GM12878 (cell line): ENCODE results near the gene FOXL3. TPM values are rescaled to one million over a fixed set of nuclear protein-coding genes. Genes with fewer than 3 reads are reported as not detected.

Source experiments
- ATAC-seq: fragments of 200-7000 bp; cut with Tn5 transposase; 3 replicates; pipeline ENCODE4 v1.9.1; 2020; ENCODE audit warnings: mild to moderate bottlenecking, moderate library complexity
- BruUV-seq: library from RNA; stranded (reverse); fragments of 400-500 nt; replicated peaks from 2 replicates; lab custom pipeline; 2021; lab: Mats Ljungman, UMichigan
- CTCF ChIA-PET: fragments of 300-600 bp; sonication (Branson Sonifier 250); formaldehyde crosslinking; extraction: SDS; loops from one replicate; lab custom pipeline; 2021; ENCODE audit warnings: inconsistent platforms; lab: Yijun Ruan, JAX
- POLR2A ChIA-PET: fragments of 350-600 bp; formaldehyde crosslinking; extraction: SDS; loops from one replicate; lab custom pipeline; 2021; ENCODE audit warnings: inconsistent platforms; lab: Charles Lee
- RAD21 ChIA-PET: fragments of 300-600 bp; sonication (Branson Sonifier 250); formaldehyde crosslinking; loops from one replicate; lab custom pipeline; 2023; ENCODE audit warnings: antibody characterized with exemption; ENCODE audit not compliant: unreplicated experiment; lab: Charles Lee
- SMC1A ChIA-PET: fragments of 300-600 bp; sonication (Branson Sonifier 250); formaldehyde crosslinking; loops from one replicate; lab custom pipeline; 2023; ENCODE audit not compliant: unreplicated experiment, uncharacterized antibody; lab: Charles Lee
- DNase-seq: peaks from one replicate; pipeline ENCODE4 v3.0.0-alpha.2; 2011; ENCODE audit warnings: low read depth, low spot score
- FAIRE-seq: peaks from 3 replicates; lab custom pipeline; 2011; peaks lifted over from hg19 to GRCh38; lab: Jason Lieb, UNC
- H2AFZ ChIP-seq: 2 replicates; pipeline ENCODE4 v1.6.0; 2011; ENCODE audit warnings: low read depth, low read length, control low read depth; ENCODE audit not compliant: control insufficient read depth
- H3K27ac ChIP-seq: 2 replicates; pipeline ENCODE4 v1.5.1; 2011; ENCODE audit warnings: control low read depth; ENCODE audit not compliant: control insufficient read depth, insufficient read depth
- H3K27me3 ChIP-seq, 2 experiments: replicated peaks in 1 of 2; 2 replicates each; pipeline versions ENCODE4 v1.6.0 to v1.6.1; 2011; ENCODE audit warnings: low read length in 1 of 2; ENCODE audit not compliant: control insufficient read depth in 2 of 2, insufficient read depth in 2 of 2
- H3K36me3 ChIP-seq, 2 experiments: 2 replicates each; pipeline ENCODE4 v1.5.1; 2011; ENCODE audit warnings: low read length in 1 of 2; ENCODE audit not compliant: control insufficient read depth in 2 of 2, insufficient read depth in 2 of 2
- H3K4me1 ChIP-seq: 2 replicates; pipeline ENCODE4 v1.6.1; 2011; ENCODE audit warnings: mild to moderate bottlenecking, low read length, moderate library complexity, mixed read lengths; ENCODE audit not compliant: control insufficient read depth, insufficient read depth
- H3K4me2 ChIP-seq: 2 replicates; pipeline ENCODE4 v1.6.0; 2011; ENCODE audit warnings: control low read depth; ENCODE audit not compliant: control insufficient read depth, insufficient read depth
- H3K4me3 ChIP-seq: fragments of 200-600 bp; sonication (generic); 2 replicates; pipeline ENCODE4 v1.5.1; 2016
- H3K79me2 ChIP-seq: 2 replicates; pipeline ENCODE4 v1.6.0; 2011; ENCODE audit warnings: low read length; ENCODE audit not compliant: control insufficient read depth, insufficient read depth
- H3K9ac ChIP-seq: 2 replicates; pipeline ENCODE4 v1.8.0; 2011; ENCODE audit warnings: low read length, control low read depth, mixed read lengths; ENCODE audit not compliant: control insufficient read depth, insufficient read depth
- H3K9me3 ChIP-seq: replicated peaks from 3 replicates; pipeline ENCODE4 v1.5.1; 2011; ENCODE audit warnings: mild to moderate bottlenecking, low read length; ENCODE audit not compliant: control insufficient read depth, insufficient read depth
- H4K20me1 ChIP-seq: 2 replicates; pipeline ENCODE4 v1.6.0; 2011; ENCODE audit not compliant: control insufficient read depth, insufficient read depth
- BCL3 ChIP-seq: IDR thresholded peaks from 2 replicates; pipeline ENCODE4 v1.6.1; 2011; ENCODE audit warnings: borderline replicate concordance, low read depth, mild to moderate bottlenecking, moderate library complexity, low read length; ENCODE audit not compliant: insufficient read depth, poor library complexity, severe bottlenecking
- CBFB ChIP-seq: IDR thresholded peaks from 2 replicates; pipeline ENCODE4 v1.6.1; 2016; ENCODE audit warnings: antibody characterized with exemption, low read depth
- GABPA ChIP-seq: IDR thresholded peaks from 2 replicates; pipeline ENCODE4 v1.6.1; 2014; ENCODE audit warnings: antibody characterized with exemption, low read depth, mild to moderate bottlenecking, inconsistent platforms
- IKZF1 ChIP-seq: fragments of 450-650 bp; conservative IDR thresholded peaks from 2 replicates; pipeline ENCODE4 v1.6.1; 2017; ENCODE audit warnings: antibody characterized with exemption, mild to moderate bottlenecking
- MAX ChIP-seq: IDR thresholded peaks from 2 replicates; pipeline ENCODE4 v1.6.1; 2012; ENCODE audit warnings: low read depth, low read length, improper control_type of control experiment
- NFIC ChIP-seq: IDR thresholded peaks from 2 replicates; pipeline ENCODE4 v1.6.1; 2012; ENCODE audit warnings: low read depth, mild to moderate bottlenecking, inconsistent platforms, low read length, moderate library complexity
- SUZ12 ChIP-seq: fragments of 200-600 bp; sonication (generic); IDR thresholded peaks from one replicate; pipeline ENCODE4 v1.6.1; 2018; ENCODE audit warnings: antibody characterized with exemption, mild to moderate bottlenecking; ENCODE audit not compliant: unreplicated experiment
- TCF7 ChIP-seq: IDR thresholded peaks from 2 replicates; pipeline ENCODE4 v1.6.1; 2014; ENCODE audit warnings: antibody characterized with exemption, borderline replicate concordance
- YBX1 ChIP-seq: fragments of 450-650 bp; IDR thresholded peaks from 2 replicates; pipeline ENCODE4 v1.6.1; 2016; ENCODE audit warnings: antibody characterized with exemption
- ZNF207 ChIP-seq: fragments of 450-650 bp; IDR thresholded peaks from 2 replicates; pipeline ENCODE4 v1.6.1; 2014; ENCODE audit warnings: antibody characterized with exemption, mild to moderate bottlenecking, borderline replicate concordance
- WGBS: methylation state at CpG from one replicate; pipeline ENCODE4 v1.1.6; 2016; ENCODE audit warnings: low lambda C conversion rate; ENCODE audit not compliant: insufficient replicate concordance, insufficient coverage; ENCODE audit errors: missing lambda C conversion rate; 5-methylcytosine and 5-hydroxymethylcytosine counted together
- in situ Hi-C: fragments of 300-500 bp; cut with MboI; formaldehyde crosslinking; loops from 9 replicates; pipeline ENCODE4 v1.14.3; 2018; ENCODE audit warnings: mixed read lengths
- intact Hi-C: fragments of 100-400 bp; cut with micrococcal nuclease; formaldehyde crosslinking; loops from one replicate; pipeline ENCODE4 v1.14.2; 2022; ENCODE audit not compliant: unreplicated experiment
- polyA plus RNA-seq, 11 experiments: library from polyadenylated mRNA; depleted of rRNA in 4 of 11; unstranded in 6 of 11; stranded (reverse) in 5 of 11; fragments of >200 nt; fragmentation: Nextera tagmentation in 4 of 11; fragmentation: Illumina TruSeq in 1 of 11; extraction: Ambion mirVana in 4 of 11; extraction: Trizol in 1 of 11; gene quantifications; 1 replicate in 1 of 11; 2 replicates in 10 of 11; pipeline versions ENCODE4 v1.2.1 to v1.2.3, GENCODE V29; 2011 to 2016; ENCODE audit warnings: inconsistent platforms in 2 of 11, missing spikeins in 2 of 11, low read depth in 1 of 11
- total RNA-seq, 4 experiments: library from RNA; depleted of rRNA in 3 of 4; stranded (reverse); fragments of >200 nt in 3 of 4; fragmentation: Illumina TruSeq in 1 of 4; extraction: Trizol in 1 of 4; gene quantifications; 2 replicates each; pipeline versions ENCODE4 v1.2.1 to v1.2.3, GENCODE V29; 2013 to 2021
- TF ChIP-seq, protein P1 (sequence below): IDR thresholded peaks from 2 replicates; pipeline ENCODE4 v1.6.1; 2012; ENCODE audit warnings: low read length, inconsistent platforms

Gene FOXL3
- total and polyA plus RNA-seq, 10 of the 15 experiments (the other 5 are each of a cell fraction or from before 2014, with no cell fraction given): not detected

- RAD21 ChIA-PET: no interaction called here
- H3K9ac ChIP-seq: no peak overlapping the region
- BruUV-seq: no TSS peak
Measured at GRCh38 chr7:327233-327931, 37.4 kb downstream of the FOXL3 start.

More at GRCh38 chr7:327233-327931, 37.4 kb downstream of the FOXL3 start:
- Histone ChIP-seq H3K27ac (no peak overlapping the region), H3K36me3 (no peaks in the 10 kb centered on the region), H3K79me2 (no peaks in the 10 kb centered on the region), H4K20me1 (no peaks in the 10 kb centered on the region), H3K4me1 (no peaks in the 10 kb centered on the region), H2AFZ (no peak overlapping the region), H3K9me3 (no peaks in the 10 kb centered on the region; the same call in 2 of the 3 replicates), H3K27me3 (no peaks in the 10 kb centered on the region), H3K4me3 (no peak overlapping the region), H3K4me2 (no peak overlapping the region)
- ATAC-seq: no peak
- no peak for DNase-seq
- WGBS: 59% methylated on average over 29 of the region's 29 CpGs
- CTCF ChIA-PET: interaction anchor here (1.2 kb wide), 1 partner anchor 444 kb away, joined by 3 read pairs; no protein-coding TSS in a partner anchor
- POLR2A ChIA-PET: no interaction called here
- intact Hi-C loops (loop anchor here (10.0 kb wide), 1 partner anchor 197 kb away; no protein-coding TSS in a partner anchor), in situ Hi-C loops (no loop called here)
- FAIRE-seq: no peak
- TF ChIP-seq BCL3 (no peak), MAX (no peak), CBFB (no peak), TCF7 (no peak), GABPA (no peak), YBX1 (no peak), SUZ12 (no peak), ZNF207 (no peak), NFIC (no peak), IKZF1 (no peak)
- TF ChIP-seq, protein P1, sequence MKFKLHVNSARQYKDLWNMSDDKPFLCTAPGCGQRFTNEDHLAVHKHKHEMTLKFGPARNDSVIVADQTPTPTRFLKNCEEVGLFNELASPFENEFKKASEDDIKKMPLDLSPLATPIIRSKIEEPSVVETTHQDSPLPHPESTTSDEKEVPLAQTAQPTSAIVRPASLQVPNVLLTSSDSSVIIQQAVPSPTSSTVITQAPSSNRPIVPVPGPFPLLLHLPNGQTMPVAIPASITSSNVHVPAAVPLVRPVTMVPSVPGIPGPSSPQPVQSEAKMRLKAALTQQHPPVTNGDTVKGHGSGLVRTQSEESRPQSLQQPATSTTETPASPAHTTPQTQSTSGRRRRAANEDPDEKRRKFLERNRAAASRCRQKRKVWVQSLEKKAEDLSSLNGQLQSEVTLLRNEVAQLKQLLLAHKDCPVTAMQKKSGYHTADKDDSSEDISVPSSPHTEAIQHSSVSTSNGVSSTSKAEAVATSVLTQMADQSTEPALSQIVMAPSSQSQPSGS: no peak
- SMC1A ChIA-PET: interaction anchor here (0.7 to 1.2 kb wide), 2 partner anchors 406 to 443 kb away, joined by 3 to 4 read pairs; no protein-coding TSS in a partner anchor
